Glutamatergic neuron (in vitro differentiated cells): Measurements from ENCODE around the gene SLC5A1. TPM values are rescaled to one million over a fixed set of nuclear protein-coding genes. Genes with fewer than 3 reads are reported as not detected.

Source experiments
- DNase-seq: peaks from one replicate; pipeline ENCODE4 v3.0.0; 2022
- H3K27ac Mint-ChIP-seq: one replicate; pipeline ENCODE4 v1.8.0; 2020; ENCODE audit warnings: mild to moderate bottlenecking, mixed read lengths, inconsistent platforms; ENCODE audit not compliant: unreplicated experiment
- H3K27me3 Mint-ChIP-seq: one replicate; pipeline ENCODE4 v1.8.0; 2020; ENCODE audit warnings: mild to moderate bottlenecking, moderate library complexity, mixed read lengths, inconsistent platforms; ENCODE audit not compliant: unreplicated experiment
- H3K36me3 Mint-ChIP-seq: one replicate; pipeline ENCODE4 v1.8.0; 2020; ENCODE audit warnings: mild to moderate bottlenecking, mixed read lengths, inconsistent platforms; ENCODE audit not compliant: unreplicated experiment
- H3K4me1 Mint-ChIP-seq: one replicate; pipeline ENCODE4 v1.8.0; 2020; ENCODE audit warnings: mild to moderate bottlenecking, low read depth, mixed read lengths, inconsistent platforms; ENCODE audit not compliant: unreplicated experiment
- H3K4me3 Mint-ChIP-seq: one replicate; pipeline ENCODE4 v1.8.0; 2020; ENCODE audit warnings: mild to moderate bottlenecking, mixed read lengths, inconsistent platforms; ENCODE audit not compliant: unreplicated experiment
- H3K9me3 Mint-ChIP-seq: one replicate; pipeline ENCODE4 v1.8.0; 2020; ENCODE audit warnings: mild to moderate bottlenecking, moderate library complexity, mixed read lengths, inconsistent platforms; ENCODE audit not compliant: unreplicated experiment
- CTCF ChIP-seq: fragments of 200-600 bp; sonication (generic); IDR thresholded peaks from one replicate; pipeline ENCODE4 v1.5.0; 2021; ENCODE audit not compliant: partially characterized antibody, unreplicated experiment
- total RNA-seq: library from RNA; stranded (reverse); fragmentation: NEBNext Ultra II Directional; extraction: Animal tissue kit (Norgen Biotek cat#: 25700); gene quantifications from one replicate; pipeline ENCODE4 v1.2.1, GENCODE V29; 2021; ENCODE audit not compliant: unreplicated experiment

Gene SLC5A1
- total RNA-seq, 1 donor from 2014 or later, result not detected

GRCh38 chr22:32119568-32120235 is 76.6 kb downstream of the SLC5A1 start:
- no peak overlapping the region for H3K4me3 Mint-ChIP-seq
- TF ChIP-seq CTCF, result no peak
- no peaks in the 10 kb centered on the region for H3K4me1 Mint-ChIP-seq
- no peaks in the 10 kb centered on the region for H3K9me3 Mint-ChIP-seq
- peaks cover 10% of the 10 kb centered on the region for H3K27me3 Mint-ChIP-seq
- no peak for DNase-seq
- H3K36me3 Mint-ChIP-seq, result peaks cover 4% of the 10 kb centered on the region
- H3K27ac Mint-ChIP-seq, result no peak overlapping the region

- Mint-ChIP-seq H3K27me3 (peaks cover 10% of the 10 kb centered on the region), H3K4me3 (no peak overlapping the region), H3K36me3 (peaks cover 4% of the 10 kb centered on the region), H3K9me3 (no peaks in the 10 kb centered on the region), H3K27ac (no peak overlapping the region), H3K4me1 (no peaks in the 10 kb centered on the region)
- TF ChIP-seq CTCF, result no peak
- DNase-seq, result no peak
Measured at GRCh38 chr22:32120603-32121002, 77.5 kb downstream of the SLC5A1 start.

- Mint-ChIP-seq H3K4me3 (no peak overlapping the region), H3K27ac (no peak overlapping the region), H3K27me3 (peaks cover 10% of the 10 kb centered on the region), H3K4me1 (no peaks in the 10 kb centered on the region), H3K36me3 (peaks cover 4% of the 10 kb centered on the region), H3K9me3 (no peaks in the 10 kb centered on the region)
- no peak for TF ChIP-seq CTCF
- DNase-seq, result no peak
Measured at GRCh38 chr22:32122899-32123298, 79.8 kb downstream of the SLC5A1 start.

- no peak for TF ChIP-seq CTCF
- no peak overlapping the region for H3K4me3 Mint-ChIP-seq
- peaks cover 12% of the 10 kb centered on the region for H3K27me3 Mint-ChIP-seq
- no peak overlapping the region for H3K27ac Mint-ChIP-seq
- peaks cover 4% of the 10 kb centered on the region for H3K36me3 Mint-ChIP-seq
- no peaks in the 10 kb centered on the region for H3K9me3 Mint-ChIP-seq
- no peaks in the 10 kb centered on the region for H3K4me1 Mint-ChIP-seq
- DNase-seq, result no peak
Measured at GRCh38 chr22:32123657-32124056, 80.6 kb downstream of the SLC5A1 start.

GRCh38 chr22:32127904-32128303 is 84.8 kb downstream of the SLC5A1 start:
- no peaks in the 10 kb centered on the region for H3K36me3 Mint-ChIP-seq
- peaks cover 2% of the 10 kb centered on the region for H3K9me3 Mint-ChIP-seq
- no peaks in the 10 kb centered on the region for H3K4me1 Mint-ChIP-seq
- no peak overlapping the region for H3K27ac Mint-ChIP-seq
- TF ChIP-seq CTCF, result no peak
- no peak for DNase-seq
- H3K27me3 Mint-ChIP-seq, result peaks cover 8% of the 10 kb centered on the region
- no peak overlapping the region for H3K4me3 Mint-ChIP-seq
